HG03135 (cell line): Measurements from ENCODE around the gene KCNH8.

ENCODE experiments used
- ATAC-seq: cut with Tn5 transposase; IDR thresholded peaks from one replicate; pipeline ENCODE4 v1.9.1; 2021; ENCODE audit warnings: mild to moderate bottlenecking, moderate library complexity; ENCODE audit not compliant: unreplicated experiment

Gene KCNH8

DNA sequence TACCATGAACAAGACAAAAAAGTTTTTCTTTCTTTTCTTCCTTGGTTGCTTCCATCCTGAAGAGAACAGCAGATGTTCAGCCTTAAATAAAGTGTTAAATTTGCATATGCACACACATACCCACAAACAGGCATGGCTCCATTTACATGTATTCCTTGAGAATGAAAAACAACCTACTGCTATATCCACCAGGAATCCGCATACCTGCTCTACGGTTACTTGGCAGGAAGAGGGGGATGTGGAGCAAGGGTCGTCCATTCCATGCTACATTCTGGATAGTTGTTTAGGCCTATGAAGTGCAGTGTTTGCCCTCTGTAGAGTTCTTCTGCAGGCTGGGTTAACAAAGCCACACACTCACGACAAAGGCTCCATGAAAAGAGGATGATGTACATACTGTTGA, 322.8 kb downstream of the KCNH8 start:
- ATAC-seq: no peak

- no peak for ATAC-seq
These were observed 325.8 kb downstream of the KCNH8 start for GRCh38 chr3:19473971-19474580.

DNA sequence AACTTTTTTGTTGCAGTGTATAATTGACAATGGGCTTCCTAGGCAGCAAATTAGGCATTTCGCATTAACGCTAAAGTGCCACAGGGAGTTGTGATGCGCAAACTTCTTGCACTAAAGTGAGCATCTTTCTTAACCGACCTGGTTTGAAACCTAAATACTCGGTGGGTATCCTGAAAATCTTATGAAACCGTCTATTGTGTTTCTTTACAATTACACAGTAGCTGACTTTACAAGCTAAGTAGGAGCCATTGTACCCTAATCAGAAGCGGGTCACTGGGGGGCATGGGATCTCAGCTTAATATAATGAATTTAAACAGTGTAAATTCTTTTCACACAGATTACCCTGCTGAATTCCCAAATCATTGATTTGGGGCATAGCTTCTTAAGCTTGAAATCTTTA, 328.0 kb downstream of the KCNH8 start:
- no peak for ATAC-seq

DNA sequence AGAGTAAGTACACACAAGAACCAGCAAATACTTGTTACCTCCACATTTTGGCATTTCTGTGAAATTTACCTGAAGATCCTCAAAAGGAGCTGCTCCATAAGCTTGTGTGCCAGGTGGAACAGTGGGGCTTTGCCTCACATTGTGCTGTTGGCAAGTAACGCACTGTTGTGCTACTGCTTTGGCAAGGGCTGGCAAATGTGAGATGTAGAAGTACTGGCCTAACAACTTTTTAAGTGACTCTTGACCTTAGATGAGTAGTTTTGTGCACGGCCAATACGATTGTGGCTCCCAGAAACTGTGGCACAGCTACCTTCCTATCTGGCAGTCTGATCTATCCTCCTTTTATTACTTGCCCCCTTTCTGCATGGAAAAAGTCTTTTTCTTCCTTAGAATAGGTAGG, 337.0 kb downstream of the KCNH8 start:
- ATAC-seq: no peak

- ATAC-seq: no peak
These were observed 339.1 kb downstream of the KCNH8 start for GRCh38 chr3:19487386-19487785.

DNA sequence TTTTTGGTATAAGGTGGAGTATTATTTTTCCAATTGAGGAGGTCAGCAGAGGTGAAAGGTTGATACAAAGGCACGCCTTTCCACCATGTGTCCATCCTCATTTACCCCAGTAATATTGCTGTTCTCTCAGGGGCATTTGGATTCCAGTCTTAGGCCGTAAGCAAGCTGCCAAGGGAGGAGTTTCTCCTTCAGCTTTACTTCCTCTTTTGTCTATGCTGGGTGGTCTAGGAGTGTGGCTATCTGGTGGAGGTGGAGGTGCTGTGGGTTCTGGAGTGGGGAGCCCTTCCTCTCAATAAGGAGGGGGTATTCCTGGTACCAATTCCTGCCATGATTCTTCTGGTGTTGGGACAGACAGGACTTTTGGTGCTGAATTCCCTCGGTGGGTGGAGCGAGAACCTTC, 340.6 kb downstream of the KCNH8 start:
- ATAC-seq: no peak

DNA sequence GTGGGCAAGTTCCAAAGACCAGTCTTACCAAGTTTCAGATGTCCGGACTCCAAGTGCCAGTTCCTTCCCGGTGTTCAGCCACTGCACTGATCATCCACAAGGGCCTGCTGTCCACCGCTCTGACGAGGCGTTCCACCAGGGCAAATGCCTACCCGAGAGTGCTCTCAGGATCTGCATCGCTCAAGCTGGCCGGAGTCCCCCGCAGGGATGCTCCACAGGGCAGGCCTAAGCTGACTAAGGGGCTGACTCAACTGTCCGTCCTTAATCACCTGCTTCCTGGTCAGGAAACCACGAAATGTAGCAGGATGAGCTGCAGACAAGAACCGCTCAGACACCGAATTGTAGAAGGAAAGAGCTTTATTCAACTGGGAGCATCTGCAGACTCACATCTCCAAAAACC, 341.6 kb downstream of the KCNH8 start:
- ATAC-seq: no peak

DNA sequence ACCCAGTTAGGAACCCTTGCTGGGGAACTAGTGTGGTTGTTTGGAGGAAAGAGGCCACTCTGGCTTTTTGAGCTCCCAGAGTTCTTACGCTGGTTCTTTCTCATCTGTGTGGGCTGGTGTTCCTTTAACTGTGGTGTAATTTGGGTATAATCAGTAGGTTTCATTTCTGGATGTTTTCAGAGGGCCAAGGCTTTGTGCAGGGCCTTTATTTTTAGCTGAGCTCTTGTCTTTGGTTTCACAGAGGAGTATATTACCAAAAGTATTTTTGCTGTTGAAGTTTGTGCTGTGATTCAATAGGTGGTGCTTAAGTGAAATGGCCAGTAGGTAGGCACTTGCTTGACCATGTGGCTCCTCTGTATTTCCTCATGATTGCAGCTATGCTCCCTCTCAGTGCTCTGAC, 357.9 kb downstream of the KCNH8 start:
- ATAC-seq: no peak

DNA sequence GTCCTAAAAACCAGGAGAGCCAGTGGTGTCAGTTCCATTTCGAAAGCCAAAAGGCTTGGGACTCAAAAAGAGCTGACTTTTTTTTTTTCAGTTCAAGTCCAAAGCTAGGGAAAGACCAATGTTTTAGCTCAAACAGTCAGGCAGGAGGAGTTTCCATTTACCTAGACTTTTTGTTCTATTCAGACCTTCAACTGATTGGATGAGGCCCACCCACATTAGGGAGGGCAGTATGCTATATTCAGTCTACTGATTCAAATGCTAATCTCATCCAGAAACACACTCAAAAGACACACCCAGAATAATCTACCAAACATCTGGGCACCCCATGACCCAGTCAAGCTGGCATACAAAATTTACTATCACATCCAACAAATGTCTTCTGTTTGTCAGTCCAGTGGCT, 374.0 kb downstream of the KCNH8 start:
- no peak for ATAC-seq

DNA sequence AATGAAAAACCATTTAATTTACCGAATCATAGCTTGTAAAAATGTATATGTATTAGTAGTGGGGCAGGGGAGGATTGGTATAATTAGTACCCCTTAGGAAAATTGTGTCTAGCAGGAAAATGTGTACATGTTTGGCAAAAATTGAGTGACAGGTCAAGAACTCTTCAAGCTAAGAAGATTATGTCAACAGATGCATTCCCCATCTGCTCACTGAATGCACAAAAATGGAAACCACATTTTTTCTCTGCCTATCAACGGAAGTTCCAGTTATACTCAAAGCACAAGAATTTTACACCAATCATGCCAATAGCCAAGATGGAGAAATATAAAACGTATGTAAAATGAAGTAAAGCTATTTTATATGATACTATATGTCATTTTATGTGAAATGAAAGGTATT, 377.8 kb downstream of the KCNH8 start:
- no peak for ATAC-seq

- ATAC-seq: no peak
These were observed 379.4 kb downstream of the KCNH8 start for GRCh38 chr3:19527746-19528145.

GRCh38 chr3:19531426-19531825, 383.1 kb downstream of the KCNH8 start:
- no peak for ATAC-seq

DNA sequence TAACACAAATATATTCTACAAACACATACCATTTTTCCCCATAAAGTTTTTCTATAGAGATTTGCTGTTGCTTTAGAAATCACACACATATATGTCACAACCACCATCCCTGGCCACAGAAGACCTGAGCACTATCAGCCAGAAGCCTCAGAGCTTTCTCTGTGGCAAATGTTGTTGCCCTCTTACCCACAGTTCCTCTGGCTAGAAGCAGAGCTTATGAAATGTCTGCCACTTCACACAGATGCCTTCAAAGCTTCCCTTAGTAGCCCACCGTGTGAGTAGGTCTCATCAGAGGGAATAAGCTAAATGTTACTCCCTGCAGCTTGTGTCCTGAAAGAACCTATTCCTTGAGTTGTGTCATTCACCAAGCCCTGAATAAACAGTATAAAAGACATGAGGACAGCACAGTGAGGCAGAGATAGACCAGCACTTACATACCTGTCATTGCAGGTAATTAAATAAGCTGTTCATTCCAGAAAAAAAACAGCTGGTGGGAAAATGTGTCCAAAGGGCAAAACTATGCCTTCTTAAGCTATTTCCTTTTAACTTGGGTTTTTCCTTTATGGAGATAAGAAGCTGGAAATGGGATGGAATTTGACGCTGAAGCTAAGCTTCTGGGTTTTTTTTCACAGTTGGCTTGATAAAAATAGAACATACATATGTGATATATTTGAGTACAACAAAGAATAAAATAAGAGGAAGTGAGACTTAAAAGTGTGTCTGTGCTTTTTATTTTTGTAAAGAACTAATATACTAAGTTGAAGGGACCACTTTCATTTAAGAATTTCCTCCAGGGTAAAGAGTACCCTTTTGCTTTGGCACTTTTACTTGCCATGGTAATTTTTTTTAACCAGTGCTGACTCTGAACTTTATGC, 391.4 kb downstream of the KCNH8 start:
- ATAC-seq: peak; percentile 70

DNA sequence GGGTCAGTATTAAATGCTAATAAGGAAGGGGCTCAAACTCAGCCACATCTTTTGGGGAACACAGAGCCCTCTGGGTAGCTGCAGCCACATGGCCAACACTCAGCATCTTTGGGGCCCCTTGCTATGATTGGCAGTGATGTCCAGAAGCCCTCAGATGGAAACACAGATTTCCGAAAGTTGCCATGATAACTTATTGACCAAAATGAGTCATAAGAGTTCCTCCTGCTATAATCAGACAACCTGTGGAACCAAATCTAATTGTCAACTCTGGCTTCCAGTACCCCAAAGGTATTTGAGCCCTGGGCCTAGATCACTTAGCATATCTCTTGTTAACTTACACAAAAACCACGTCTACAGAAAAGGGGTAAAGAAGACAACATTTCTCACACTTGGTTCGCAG, 392.2 kb downstream of the KCNH8 start:
- peak; percentile 39 for ATAC-seq

GRCh38 chr3:19541284-19541683, 393.0 kb downstream of the KCNH8 start:
- ATAC-seq: no peak

GRCh38 chr3:19543212-19543841, 395.0 kb downstream of the KCNH8 start:
- ATAC-seq: peak; percentile 45

- ATAC-seq: no peak
These were observed 399.6 kb downstream of the KCNH8 start for GRCh38 chr3:19547665-19548464.

GRCh38 chr3:19559724-19560442, 411.6 kb downstream of the KCNH8 start:
- ATAC-seq: peak; percentile 96

DNA sequence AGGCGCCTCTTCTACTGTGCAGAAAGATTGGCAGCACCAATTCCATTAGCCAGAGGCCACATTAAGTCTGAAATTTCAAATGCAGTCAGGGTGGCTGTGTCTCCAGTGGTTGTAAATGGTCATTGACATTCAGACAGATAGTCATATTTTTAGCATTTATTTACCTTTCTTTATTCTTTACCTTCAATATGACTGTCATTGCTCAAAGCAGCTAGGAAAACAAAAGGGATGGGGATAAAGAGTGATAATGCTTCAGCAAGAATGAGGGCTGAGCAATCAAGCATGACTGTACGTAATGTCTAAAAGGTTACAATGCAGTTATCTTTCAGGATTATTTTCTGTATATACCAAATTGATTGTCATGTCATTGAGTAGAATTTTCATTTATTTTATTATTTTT, 425.3 kb downstream of the KCNH8 start:
- no peak for ATAC-seq

DNA sequence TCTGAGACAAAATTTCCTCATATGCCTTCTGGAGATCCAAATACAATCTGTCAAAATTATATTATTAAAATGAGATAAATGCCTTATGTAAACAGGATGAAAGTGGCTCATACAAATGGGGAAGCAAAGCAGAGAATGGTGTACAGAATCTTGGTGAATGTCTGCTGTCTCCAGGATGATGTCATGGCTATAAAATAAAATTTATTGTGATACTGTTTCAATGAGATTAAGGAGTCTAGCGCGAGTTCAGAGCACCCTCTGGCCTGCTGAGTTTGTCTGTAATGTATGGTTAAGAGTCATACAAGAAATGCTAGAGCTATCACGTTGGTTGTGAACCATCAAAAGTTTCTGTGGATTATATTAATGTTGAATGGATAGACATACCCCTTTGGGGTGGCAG, 426.0 kb downstream of the KCNH8 start:
- ATAC-seq: no peak

DNA sequence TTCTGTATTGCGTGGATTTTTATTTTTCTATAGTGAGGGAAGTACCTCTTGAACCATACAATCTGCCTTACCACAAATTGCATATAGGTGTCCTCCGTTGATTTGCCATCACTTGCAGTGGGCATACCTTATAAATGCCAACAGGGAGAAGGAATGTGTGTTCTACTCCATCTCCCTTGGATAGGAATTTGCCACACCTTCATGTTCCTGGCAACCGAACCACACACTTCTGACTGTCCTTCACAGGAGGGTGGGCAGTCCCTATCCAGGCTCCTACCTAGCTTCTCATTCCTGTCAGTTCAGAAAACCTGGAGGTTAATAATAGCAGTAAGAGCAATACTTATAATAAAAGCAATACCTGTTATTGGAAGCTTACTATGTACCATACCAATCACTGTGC, 428.0 kb downstream of the KCNH8 start:
- ATAC-seq: no peak
